DND-41 (cell line): ENCODE measurements around the gene IL3.
A peak's percentile ranks its signal among the peaks of the same experiment; 100 is the strongest.

Experiments
- ATAC-seq: fragments of 200-7000 bp; cut with Tn5 transposase; 3 replicates; pipeline ENCODE4 v1.9.1; 2021; ENCODE audit warnings: low read depth; ENCODE audit not compliant: insufficient read depth
- DNase-seq: peaks from one replicate; pipeline ENCODE4 v3.0.0-alpha.2; 2020
- H2AFZ ChIP-seq: 2 replicates; pipeline ENCODE4 v1.6.0; 2012; ENCODE audit warnings: low read depth, low read length
- H3K27ac ChIP-seq: 2 replicates; pipeline ENCODE4 v1.5.1; 2012; ENCODE audit warnings: low read length, inconsistent platforms
- H3K27me3 ChIP-seq: fragments of 200-600 bp; sonication (generic); 2 replicates; pipeline ENCODE4 v1.6.0; 2012; ENCODE audit warnings: low read length, mild to moderate bottlenecking, inconsistent platforms; ENCODE audit not compliant: insufficient read depth, poor library complexity
- H3K36me3 ChIP-seq: 2 replicates; pipeline ENCODE4 v1.5.1; 2012; ENCODE audit warnings: low read length, inconsistent platforms; ENCODE audit not compliant: insufficient read depth
- H3K4me1 ChIP-seq: 2 replicates; pipeline ENCODE4 v1.5.1; 2012; ENCODE audit warnings: mild to moderate bottlenecking, low read length; ENCODE audit not compliant: insufficient read depth
- H3K4me2 ChIP-seq: 2 replicates; pipeline ENCODE4 v1.6.0; 2012; ENCODE audit warnings: mild to moderate bottlenecking, moderate library complexity, low read length, inconsistent platforms; ENCODE audit not compliant: insufficient read depth
- H3K4me3 ChIP-seq, 2 experiments: fragments of 200-600 bp in 1 of 2; shearing (Covaris generic) in 1 of 2; 2 replicates each; pipeline ENCODE4 v1.5.1; 2012 to 2016; ENCODE audit warnings: inconsistent platforms in 2 of 2, low read length in 2 of 2, mild to moderate bottlenecking in 2 of 2, low read depth in 1 of 2, moderate library complexity in 1 of 2
- H3K79me2 ChIP-seq: 2 replicates; pipeline ENCODE4 v1.6.0; 2012; ENCODE audit warnings: low read length, inconsistent platforms; ENCODE audit not compliant: insufficient read depth
- H3K9ac ChIP-seq: 2 replicates; pipeline ENCODE4 v1.6.0; 2012; ENCODE audit warnings: low read depth, mild to moderate bottlenecking, inconsistent platforms, low read length, moderate library complexity
- H3K9me3 ChIP-seq: 2 replicates; pipeline ENCODE4 v1.5.1; 2012; ENCODE audit warnings: low read length, moderate library complexity, mild to moderate bottlenecking, inconsistent platforms; ENCODE audit not compliant: insufficient read depth, severe bottlenecking
- H4K20me1 ChIP-seq: 2 replicates; pipeline ENCODE4 v1.6.0; 2012; ENCODE audit warnings: low read length; ENCODE audit not compliant: insufficient read depth
- CTCF ChIP-seq: IDR thresholded peaks from 2 replicates; pipeline ENCODE4 v1.5.1; 2012; ENCODE audit warnings: borderline replicate concordance, low read length, moderate library complexity, mild to moderate bottlenecking; ENCODE audit not compliant: poor library complexity, severe bottlenecking; ENCODE audit errors: extremely low read depth
- EZH2 ChIP-seq: IDR thresholded peaks from 3 replicates; pipeline ENCODE4 v1.6.1; 2012; ENCODE audit warnings: borderline replicate concordance, low read depth, mild to moderate bottlenecking, moderate library complexity, low read length, inconsistent platforms; ENCODE audit not compliant: severe bottlenecking

The IL3 gene

GRCh38 chr5:132054697-132055440 is 5.6 kb upstream of the IL3 start:
- Histone ChIP-seq H3K4me1 (no peaks in the 10 kb centered on the region), H2AFZ (no peak overlapping the region), H3K79me2 (no peaks in the 10 kb centered on the region), H3K9ac (no peak overlapping the region), H3K4me3 (no peak overlapping the region), H3K27me3 (no peaks in the 10 kb centered on the region), H3K9me3 (no peaks in the 10 kb centered on the region), H3K36me3 (no peaks in the 10 kb centered on the region), H3K27ac (no peak overlapping the region), H4K20me1 (no peaks in the 10 kb centered on the region; the same call in 1 of the 2 replicates), H3K4me2 (no peak overlapping the region)
- no peak for TF ChIP-seq CTCF
- no peak for TF ChIP-seq EZH2
- ATAC-seq = no peak
- no peak for DNase-seq

GRCh38 chr5:132055441-132055807 is 5.0 kb upstream of the IL3 start:
- ATAC-seq = no peak

GRCh38 chr5:132055808-132056609 is 4.4 kb upstream of the IL3 start:
- ATAC-seq = peak; percentile 87
- Histone ChIP-seq H3K27ac (no peak overlapping the region), H3K36me3 (no peaks in the 10 kb centered on the region), H3K9ac (no peak overlapping the region), H4K20me1 (peaks cover 2% of the 10 kb centered on the region; the same call in 1 of the 2 replicates), H2AFZ (no peak overlapping the region), H3K4me1 (no peaks in the 10 kb centered on the region), H3K27me3 (no peaks in the 10 kb centered on the region), H3K9me3 (no peaks in the 10 kb centered on the region), H3K4me2 (no peak overlapping the region), H3K4me3 (no peak overlapping the region), H3K79me2 (no peaks in the 10 kb centered on the region)
- DNase-seq = peak; percentile 45
- no peak for TF ChIP-seq EZH2

More at GRCh38 chr5:132055441-132055807, 5.0 kb upstream of the IL3 start:
- Histone ChIP-seq H3K9ac (no peak overlapping the region), H3K27ac (no peak overlapping the region), H2AFZ (no peak overlapping the region), H3K9me3 (no peaks in the 10 kb centered on the region), H3K36me3 (no peaks in the 10 kb centered on the region), H3K4me2 (no peak overlapping the region), H3K27me3 (no peaks in the 10 kb centered on the region), H3K4me1 (no peaks in the 10 kb centered on the region), H3K4me3 (no peak overlapping the region), H3K79me2 (no peaks in the 10 kb centered on the region), H4K20me1 (peaks cover under 1% of the 10 kb centered on the region; the same call in 1 of the 2 replicates)
- no peak for TF ChIP-seq CTCF
- no peak for TF ChIP-seq EZH2
- DNase-seq = no peak
